ENCODE measurements around the gene CHRNB1.
"Not testable (repeated sequence)": the region's sequence is repeated elsewhere in the genome, so short reads cannot be mapped to it uniquely, and the experiment has no call there.

Gene CHRNB1

DNA sequence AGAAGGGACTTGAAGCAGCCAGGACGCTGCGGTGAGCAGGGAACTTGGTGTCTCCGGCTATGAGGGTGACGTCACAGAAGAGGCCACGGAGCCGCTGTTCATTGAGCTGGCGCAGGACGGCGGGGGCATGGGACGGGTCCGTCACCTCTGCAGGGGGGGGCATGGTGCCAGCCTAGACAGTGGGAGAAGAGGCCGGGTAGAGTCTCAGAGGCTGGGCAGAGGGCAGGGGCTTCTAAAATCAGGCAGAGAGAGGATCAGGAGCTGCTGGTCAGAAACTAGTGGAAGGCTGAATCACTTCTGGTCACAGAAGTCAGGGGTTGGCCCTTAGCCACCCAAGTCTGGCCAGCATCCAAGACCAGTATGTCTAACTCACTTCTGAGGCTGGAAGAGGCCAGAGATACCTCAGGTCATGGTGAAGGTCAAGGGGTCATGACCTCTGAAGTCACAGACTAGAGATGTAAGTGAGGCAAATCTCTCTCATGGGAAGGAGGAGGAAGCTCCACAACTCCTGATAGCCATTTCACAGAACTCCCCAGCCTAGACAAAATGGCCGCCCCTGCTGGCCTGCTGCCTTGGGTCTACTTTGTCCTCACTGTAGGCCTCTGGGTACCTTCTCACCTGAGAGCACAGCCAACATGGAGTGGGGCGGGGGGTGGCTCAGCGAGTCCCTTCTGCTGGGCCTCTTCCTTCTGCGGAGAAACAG is 21.9 kb downstream of the CHRNB1 start:
- no peaks in the 10 kb centered on the region for H3K27me3 ChIP-seq (replicated peaks; ENCODE audit: control insufficient read depth, insufficient read depth, low read length, poor library complexity, severe bottlenecking)
- peaks cover 38% of the 10 kb centered on the region for H3K36me3 ChIP-seq (ENCODE audit: control insufficient read depth, insufficient read depth, low read length)
- no peak for DNase-seq
- H3K4me3 ChIP-seq (ENCODE audit: insufficient read depth, low read depth, low read length, poor library complexity, severe bottlenecking) = no peak overlapping the region
- no peaks in the 10 kb centered on the region for H3K4me1 ChIP-seq (ENCODE audit: control insufficient read depth, insufficient read depth, low read length, poor library complexity, severe bottlenecking)
- H3K27ac ChIP-seq (ENCODE audit: insufficient read depth, low read length, poor library complexity, severe bottlenecking) = no peak overlapping the region
- no peaks in the 10 kb centered on the region for H3K9me3 ChIP-seq (ENCODE audit: control insufficient read depth, low read length)

DNA sequence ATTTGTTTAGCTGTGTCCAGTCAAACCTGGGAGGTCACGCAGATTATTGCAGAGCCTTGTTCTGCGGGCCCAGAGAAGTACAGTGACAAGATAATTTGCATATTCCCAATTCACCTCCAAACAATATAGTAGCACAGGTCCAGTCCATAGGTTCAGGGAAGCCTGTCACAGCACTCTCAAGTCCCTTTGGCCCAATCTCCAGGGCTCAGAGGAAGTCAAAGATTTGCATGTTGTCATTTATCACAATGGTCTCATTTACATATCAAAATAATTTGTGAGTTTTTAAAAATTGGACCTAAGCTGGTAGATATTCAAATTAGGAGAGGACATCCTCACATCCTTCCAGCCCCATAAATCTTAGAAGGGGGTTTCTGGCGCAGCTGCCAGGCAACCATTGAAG is 22.6 kb downstream of the CHRNB1 start:
- Histone ChIP-seq H3K27ac (ENCODE audit: insufficient read depth, low read length, poor library complexity, severe bottlenecking) (no peak overlapping the region), H3K9me3 (ENCODE audit: control insufficient read depth, low read length) (no peaks in the 10 kb centered on the region), H3K4me1 (ENCODE audit: control insufficient read depth, insufficient read depth, low read length, poor library complexity, severe bottlenecking) (no peaks in the 10 kb centered on the region), H3K4me3 (ENCODE audit: insufficient read depth, low read depth, low read length, poor library complexity, severe bottlenecking) (no peak overlapping the region), H3K36me3 (ENCODE audit: control insufficient read depth, insufficient read depth, low read length) (peaks cover 38% of the 10 kb centered on the region), H3K27me3 (replicated peaks; ENCODE audit: control insufficient read depth, insufficient read depth, low read length, poor library complexity, severe bottlenecking) (no peaks in the 10 kb centered on the region)
- DNase-seq = no peak

DNA sequence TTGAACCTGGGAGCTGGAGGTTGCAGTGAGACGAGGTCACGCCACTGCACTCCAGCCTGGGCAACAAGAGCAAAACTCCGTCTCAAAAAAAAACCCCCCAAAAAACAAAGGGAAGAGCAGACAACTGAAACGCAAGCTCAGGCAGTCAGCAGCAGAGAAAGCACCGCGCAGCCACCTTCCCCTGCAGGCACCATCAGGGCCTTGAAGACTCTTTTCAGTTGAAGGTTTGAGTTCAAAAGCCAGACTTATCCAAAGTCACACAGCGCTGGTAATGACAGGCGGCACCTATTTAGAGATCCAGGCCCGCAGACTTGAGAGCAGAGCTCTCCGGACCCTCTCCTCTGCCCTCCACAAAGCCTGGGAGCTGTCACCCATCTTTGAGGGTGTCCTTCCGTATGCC is 23.4 kb downstream of the CHRNB1 start:
- no peak for DNase-seq
- no peak overlapping the region for H3K4me3 ChIP-seq (ENCODE audit: insufficient read depth, low read depth, low read length, poor library complexity, severe bottlenecking)
- H3K27me3 ChIP-seq (replicated peaks; ENCODE audit: control insufficient read depth, insufficient read depth, low read length, poor library complexity, severe bottlenecking) = no peaks in the 10 kb centered on the region
- no peaks in the 10 kb centered on the region for H3K4me1 ChIP-seq (ENCODE audit: control insufficient read depth, insufficient read depth, low read length, poor library complexity, severe bottlenecking)
- H3K27ac ChIP-seq (ENCODE audit: insufficient read depth, low read length, poor library complexity, severe bottlenecking) = no peak overlapping the region
- no peaks in the 10 kb centered on the region for H3K9me3 ChIP-seq (ENCODE audit: control insufficient read depth, low read length)
- peaks cover 30% of the 10 kb centered on the region for H3K36me3 ChIP-seq (ENCODE audit: control insufficient read depth, insufficient read depth, low read length)

DNA sequence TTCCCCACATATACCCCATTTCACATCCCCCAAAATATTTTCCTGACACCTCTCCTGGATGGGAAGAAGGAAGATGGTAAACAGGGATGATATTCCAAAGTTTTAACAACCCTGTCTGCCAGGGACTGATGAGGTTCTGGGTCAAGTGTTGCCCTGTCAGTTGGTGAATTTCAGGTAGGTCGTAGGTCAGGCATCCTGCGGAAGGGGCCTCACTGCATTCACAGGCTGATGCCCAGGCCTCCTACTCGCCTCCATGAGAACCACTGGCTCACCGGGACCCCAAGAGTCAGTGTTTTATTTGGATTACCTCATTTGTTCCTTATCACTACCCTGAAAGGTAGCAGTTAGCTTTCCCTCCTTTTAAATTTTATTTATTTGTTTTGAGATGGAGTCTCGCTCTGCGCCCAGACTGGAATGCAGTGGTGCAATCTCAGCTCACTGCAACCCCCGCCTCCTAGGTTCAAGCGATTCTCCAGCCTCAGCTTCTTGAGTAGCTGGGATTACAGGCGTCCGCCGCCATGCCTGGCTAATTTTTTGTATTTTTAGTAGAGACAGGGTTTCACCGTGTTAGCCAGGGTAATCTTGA is 24.0 kb downstream of the CHRNB1 start:
- no peak overlapping the region for H3K27ac ChIP-seq (ENCODE audit: insufficient read depth, low read length, poor library complexity, severe bottlenecking)
- no peaks in the 10 kb centered on the region for H3K4me1 ChIP-seq (ENCODE audit: control insufficient read depth, insufficient read depth, low read length, poor library complexity, severe bottlenecking)
- DNase-seq = no peak
- H3K36me3 ChIP-seq (ENCODE audit: control insufficient read depth, insufficient read depth, low read length) = peaks cover 24% of the 10 kb centered on the region
- H3K9me3 ChIP-seq (ENCODE audit: control insufficient read depth, low read length) = no peaks in the 10 kb centered on the region
- H3K27me3 ChIP-seq (replicated peaks; ENCODE audit: control insufficient read depth, insufficient read depth, low read length, poor library complexity, severe bottlenecking) = no peaks in the 10 kb centered on the region
- H3K4me3 ChIP-seq (ENCODE audit: insufficient read depth, low read depth, low read length, poor library complexity, severe bottlenecking) = no peak overlapping the region

DNA sequence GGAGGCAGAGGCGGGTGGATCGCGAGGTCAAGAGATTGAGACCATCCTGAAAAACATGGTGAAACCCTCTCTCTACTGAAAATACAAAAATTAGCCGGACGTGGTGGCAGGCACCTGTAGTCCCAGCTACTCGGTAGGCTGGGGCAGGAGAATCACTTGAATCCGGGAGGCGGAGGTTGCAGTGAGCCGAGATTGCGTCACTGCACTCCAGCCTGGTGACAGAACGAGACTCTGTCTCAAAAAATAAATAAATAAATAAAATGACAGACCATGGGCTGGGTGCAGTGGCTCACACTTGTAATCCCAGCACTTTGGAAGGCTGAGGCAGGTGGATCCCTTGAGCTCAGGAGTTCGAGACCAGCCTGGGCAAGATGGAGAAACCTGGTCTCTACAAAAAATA is 25.0 kb downstream of the CHRNB1 start:
- H3K4me3 ChIP-seq (ENCODE audit: insufficient read depth, low read depth, low read length, poor library complexity, severe bottlenecking); H3K9me3 ChIP-seq (ENCODE audit: control insufficient read depth, low read length); DNase-seq; H3K27ac ChIP-seq (ENCODE audit: insufficient read depth, low read length, poor library complexity, severe bottlenecking); H3K4me1 ChIP-seq (ENCODE audit: control insufficient read depth, insufficient read depth, low read length, poor library complexity, severe bottlenecking); H3K27me3 ChIP-seq (replicated peaks; ENCODE audit: control insufficient read depth, insufficient read depth, low read length, poor library complexity, severe bottlenecking): not testable (repeated sequence)
- peaks cover 22% of the 10 kb centered on the region for H3K36me3 ChIP-seq (ENCODE audit: control insufficient read depth, insufficient read depth, low read length)

DNA sequence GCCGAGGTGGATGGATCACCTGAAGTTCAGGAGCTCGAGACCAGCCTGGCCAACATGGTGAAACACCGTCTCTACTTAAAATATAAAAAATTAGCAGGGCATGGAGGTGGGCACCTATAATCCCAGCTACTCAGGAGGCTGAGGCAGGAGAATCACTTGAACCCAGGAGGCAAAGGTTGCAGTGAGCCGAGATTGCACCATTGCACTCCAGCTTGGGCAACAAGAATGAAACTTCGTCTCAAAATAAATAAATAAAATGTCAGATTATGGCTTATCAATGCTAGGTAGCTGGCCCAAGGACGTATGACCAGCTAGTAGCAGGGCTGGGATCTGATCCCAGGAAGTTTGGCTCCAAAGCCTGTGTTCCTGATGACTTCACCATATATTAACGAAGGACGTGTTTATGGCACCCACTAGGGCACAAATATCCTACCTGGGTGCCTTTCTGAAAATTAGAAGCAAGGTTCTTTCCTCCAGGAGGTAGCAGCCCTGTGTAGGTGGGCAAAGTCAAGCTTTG is 25.7 kb downstream of the CHRNB1 start:
- peaks cover 18% of the 10 kb centered on the region for H3K36me3 ChIP-seq (ENCODE audit: control insufficient read depth, insufficient read depth, low read length)
- not testable (repeated sequence) for H3K4me1 ChIP-seq (ENCODE audit: control insufficient read depth, insufficient read depth, low read length, poor library complexity, severe bottlenecking); H3K27ac ChIP-seq (ENCODE audit: insufficient read depth, low read length, poor library complexity, severe bottlenecking); H3K9me3 ChIP-seq (ENCODE audit: control insufficient read depth, low read length); H3K4me3 ChIP-seq (ENCODE audit: insufficient read depth, low read depth, low read length, poor library complexity, severe bottlenecking); H3K27me3 ChIP-seq (replicated peaks; ENCODE audit: control insufficient read depth, insufficient read depth, low read length, poor library complexity, severe bottlenecking); DNase-seq

DNA sequence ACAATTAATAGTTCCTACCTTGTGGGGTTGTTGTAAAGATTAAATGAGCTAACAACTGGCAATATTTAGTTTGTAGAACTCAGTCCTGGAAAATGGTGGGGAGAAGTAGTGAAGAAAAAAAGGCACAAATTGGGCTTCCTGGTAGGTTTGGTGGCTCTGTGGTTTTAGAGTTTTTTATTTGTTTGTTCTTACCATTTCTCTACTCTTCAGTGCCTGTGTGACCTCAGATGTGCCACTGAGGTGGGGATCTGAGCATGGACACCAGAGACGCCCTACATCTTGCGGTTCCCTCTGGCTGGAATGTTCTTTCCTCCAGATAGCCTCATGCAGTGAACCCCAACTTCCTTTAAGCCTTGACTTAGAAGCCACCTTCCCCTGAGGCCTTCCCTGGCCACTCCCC is 26.9 kb downstream of the CHRNB1 start:
- no peak overlapping the region for H3K27ac ChIP-seq (ENCODE audit: insufficient read depth, low read length, poor library complexity, severe bottlenecking)
- no peak for DNase-seq
- H3K4me3 ChIP-seq (ENCODE audit: insufficient read depth, low read depth, low read length, poor library complexity, severe bottlenecking) = no peak overlapping the region
- no peaks in the 10 kb centered on the region for H3K9me3 ChIP-seq (ENCODE audit: control insufficient read depth, low read length)
- H3K4me1 ChIP-seq (ENCODE audit: control insufficient read depth, insufficient read depth, low read length, poor library complexity, severe bottlenecking) = no peaks in the 10 kb centered on the region
- no peaks in the 10 kb centered on the region for H3K27me3 ChIP-seq (replicated peaks; ENCODE audit: control insufficient read depth, insufficient read depth, low read length, poor library complexity, severe bottlenecking)
- peaks cover 6% of the 10 kb centered on the region for H3K36me3 ChIP-seq (ENCODE audit: control insufficient read depth, insufficient read depth, low read length)

DNA sequence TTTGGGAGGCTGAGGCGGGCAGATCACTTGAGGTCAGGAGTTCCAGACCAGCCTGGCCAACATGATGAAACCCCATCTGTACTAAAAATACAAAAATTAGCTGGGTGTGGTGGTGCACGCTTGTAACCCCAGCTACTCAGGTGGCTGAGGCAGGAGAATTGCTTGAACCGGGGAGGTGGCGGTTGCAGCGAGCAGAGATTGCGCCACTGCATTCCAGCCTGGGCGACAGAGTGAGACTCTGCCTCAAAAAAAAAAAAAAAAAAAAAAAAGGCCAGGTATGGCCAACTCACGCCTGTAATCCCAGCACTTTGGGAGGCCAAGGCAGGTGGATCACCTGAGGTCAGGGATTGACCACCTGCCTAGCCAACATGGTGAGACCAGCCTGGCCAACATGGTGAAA is 29.9 kb downstream of the CHRNB1 start:
- H3K4me3 ChIP-seq (ENCODE audit: insufficient read depth, low read depth, low read length, poor library complexity, severe bottlenecking); H3K27ac ChIP-seq (ENCODE audit: insufficient read depth, low read length, poor library complexity, severe bottlenecking): not testable (repeated sequence)
- peaks cover 11% of the 10 kb centered on the region for H3K4me1 ChIP-seq (ENCODE audit: control insufficient read depth, insufficient read depth, low read length, poor library complexity, severe bottlenecking)

DNA sequence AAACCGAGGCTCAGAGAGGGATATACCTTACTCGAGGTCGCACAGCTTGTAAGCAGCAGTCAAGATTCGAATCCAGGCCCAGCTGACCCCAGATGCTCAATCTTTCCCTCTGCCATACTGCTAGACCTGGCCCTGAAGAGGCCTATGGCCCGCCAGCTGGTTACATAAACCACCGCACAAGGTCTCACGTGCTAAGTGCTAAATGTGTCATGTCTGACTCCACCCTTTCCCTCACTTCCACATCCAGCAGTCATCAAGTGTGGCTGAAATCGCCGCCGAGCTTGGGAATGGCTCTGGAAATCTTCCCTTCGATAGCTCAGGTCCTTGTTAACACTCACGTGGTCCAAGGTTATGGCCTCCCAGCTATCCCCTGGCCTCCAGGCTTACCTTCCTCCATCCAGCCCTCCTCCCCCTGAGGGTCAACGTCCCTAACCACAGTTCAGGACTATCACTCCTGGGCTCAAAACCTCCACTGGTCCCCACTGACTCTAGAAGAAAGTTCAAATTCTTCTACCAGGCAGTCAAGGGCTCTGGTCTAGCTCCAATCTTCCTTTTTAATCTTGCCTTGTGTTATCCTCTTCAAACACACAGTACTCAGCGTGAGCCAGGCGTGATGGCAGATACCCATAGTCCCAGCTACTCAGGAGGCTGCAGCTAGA is 31.0 kb downstream of the CHRNB1 start:
- no peak for DNase-seq
- no peaks in the 10 kb centered on the region for H3K9me3 ChIP-seq (ENCODE audit: control insufficient read depth, low read length)
- no peak overlapping the region for H3K4me3 ChIP-seq (ENCODE audit: insufficient read depth, low read depth, low read length, poor library complexity, severe bottlenecking)
- peaks cover 19% of the 10 kb centered on the region for H3K4me1 ChIP-seq (ENCODE audit: control insufficient read depth, insufficient read depth, low read length, poor library complexity, severe bottlenecking)
- H3K27ac ChIP-seq (ENCODE audit: insufficient read depth, low read length, poor library complexity, severe bottlenecking) = no peak overlapping the region
- H3K36me3 ChIP-seq (ENCODE audit: control insufficient read depth, insufficient read depth, low read length) = no peaks in the 10 kb centered on the region
- no peaks in the 10 kb centered on the region for H3K27me3 ChIP-seq (replicated peaks; ENCODE audit: control insufficient read depth, insufficient read depth, low read length, poor library complexity, severe bottlenecking)

More for the DNA sequence above, 29.9 kb downstream of the CHRNB1 start:
- not testable (repeated sequence) for H3K9me3 ChIP-seq (ENCODE audit: control insufficient read depth, low read length); DNase-seq; H3K36me3 ChIP-seq (ENCODE audit: control insufficient read depth, insufficient read depth, low read length); H3K27me3 ChIP-seq (replicated peaks; ENCODE audit: control insufficient read depth, insufficient read depth, low read length, poor library complexity, severe bottlenecking)

DNA sequence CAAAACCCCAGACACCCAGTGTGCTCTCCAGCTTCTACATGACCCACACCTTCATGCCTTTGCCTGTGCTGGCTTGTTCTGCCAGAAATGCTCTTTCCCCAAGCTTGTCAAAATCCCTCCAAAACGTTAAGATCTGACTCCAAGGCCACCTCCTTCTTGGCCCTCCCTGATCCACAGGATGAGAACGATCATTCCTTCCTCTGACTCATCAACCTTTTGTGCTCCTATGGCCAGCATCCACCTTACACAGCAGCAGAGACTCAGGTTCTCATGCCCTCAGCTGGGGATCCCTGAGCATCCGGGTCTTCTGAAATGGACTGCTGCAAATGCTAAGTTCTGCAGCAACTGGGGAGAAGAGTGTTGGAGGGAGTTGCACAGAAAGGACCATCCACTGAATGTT is 31.6 kb downstream of the CHRNB1 start:
- DNase-seq = no peak
- Histone ChIP-seq H3K27ac (ENCODE audit: insufficient read depth, low read length, poor library complexity, severe bottlenecking) (no peak overlapping the region), H3K4me3 (ENCODE audit: insufficient read depth, low read depth, low read length, poor library complexity, severe bottlenecking) (no peak overlapping the region), H3K36me3 (ENCODE audit: control insufficient read depth, insufficient read depth, low read length) (no peaks in the 10 kb centered on the region), H3K9me3 (ENCODE audit: control insufficient read depth, low read length) (no peaks in the 10 kb centered on the region), H3K4me1 (ENCODE audit: control insufficient read depth, insufficient read depth, low read length, poor library complexity, severe bottlenecking) (peaks cover 19% of the 10 kb centered on the region), H3K27me3 (replicated peaks; ENCODE audit: control insufficient read depth, insufficient read depth, low read length, poor library complexity, severe bottlenecking) (no peaks in the 10 kb centered on the region)
